ENCODE data around the gene DEAF1.

DNA sequence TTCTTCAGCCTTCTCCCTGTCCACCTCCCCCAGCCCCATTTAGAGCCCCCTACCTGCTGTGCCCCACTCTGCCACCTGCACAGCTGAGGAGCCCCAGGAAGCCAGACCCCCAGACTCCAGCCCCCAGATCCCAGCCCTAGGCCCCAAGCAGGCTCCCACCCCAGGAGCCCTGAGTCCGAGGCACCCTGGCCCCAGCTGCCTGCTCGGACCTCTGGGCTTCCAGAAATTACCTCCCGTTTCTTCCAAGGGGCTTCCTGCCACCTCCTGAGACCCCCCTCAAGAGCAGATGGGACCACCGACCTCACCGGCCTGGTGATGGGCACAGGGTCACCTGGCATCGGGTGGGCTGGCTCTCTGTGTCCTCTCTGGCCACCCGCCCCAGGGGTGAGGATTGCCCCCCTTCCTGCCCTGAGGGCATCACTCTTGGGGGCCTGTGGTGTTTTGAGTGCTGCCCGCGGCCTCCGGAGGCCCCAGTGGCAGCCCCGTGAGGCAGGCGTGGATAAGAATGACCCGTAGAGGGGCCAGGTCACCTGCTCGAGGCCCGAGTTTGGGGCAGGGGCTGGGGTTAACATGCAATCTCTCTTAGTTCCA lies 34.0 kb upstream of the DEAF1 start:
- no peak for TF ChIP-seq POLR2A (IDR thresholded peaks at IDR 0.05)
- TF ChIP-seq, protein P1, sequence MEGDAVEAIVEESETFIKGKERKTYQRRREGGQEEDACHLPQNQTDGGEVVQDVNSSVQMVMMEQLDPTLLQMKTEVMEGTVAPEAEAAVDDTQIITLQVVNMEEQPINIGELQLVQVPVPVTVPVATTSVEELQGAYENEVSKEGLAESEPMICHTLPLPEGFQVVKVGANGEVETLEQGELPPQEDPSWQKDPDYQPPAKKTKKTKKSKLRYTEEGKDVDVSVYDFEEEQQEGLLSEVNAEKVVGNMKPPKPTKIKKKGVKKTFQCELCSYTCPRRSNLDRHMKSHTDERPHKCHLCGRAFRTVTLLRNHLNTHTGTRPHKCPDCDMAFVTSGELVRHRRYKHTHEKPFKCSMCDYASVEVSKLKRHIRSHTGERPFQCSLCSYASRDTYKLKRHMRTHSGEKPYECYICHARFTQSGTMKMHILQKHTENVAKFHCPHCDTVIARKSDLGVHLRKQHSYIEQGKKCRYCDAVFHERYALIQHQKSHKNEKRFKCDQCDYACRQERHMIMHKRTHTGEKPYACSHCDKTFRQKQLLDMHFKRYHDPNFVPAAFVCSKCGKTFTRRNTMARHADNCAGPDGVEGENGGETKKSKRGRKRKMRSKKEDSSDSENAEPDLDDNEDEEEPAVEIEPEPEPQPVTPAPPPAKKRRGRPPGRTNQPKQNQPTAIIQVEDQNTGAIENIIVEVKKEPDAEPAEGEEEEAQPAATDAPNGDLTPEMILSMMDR (IDR thresholded peaks at IDR 0.05) = no peak

All from lower leg skin (tissue), 3 donors.